KG1 (cell line): Measurements from ENCODE around the gene MGAT5B.

Source experiments
- DNase-seq: peaks from one replicate; lab custom pipeline; 2025; lab: John Stamatoyannopoulos, UW

Gene MGAT5B

GRCh38 chr17:76905036-76905435, 36.8 kb downstream of the MGAT5B start:
- DNase-seq, result no peak

DNA sequence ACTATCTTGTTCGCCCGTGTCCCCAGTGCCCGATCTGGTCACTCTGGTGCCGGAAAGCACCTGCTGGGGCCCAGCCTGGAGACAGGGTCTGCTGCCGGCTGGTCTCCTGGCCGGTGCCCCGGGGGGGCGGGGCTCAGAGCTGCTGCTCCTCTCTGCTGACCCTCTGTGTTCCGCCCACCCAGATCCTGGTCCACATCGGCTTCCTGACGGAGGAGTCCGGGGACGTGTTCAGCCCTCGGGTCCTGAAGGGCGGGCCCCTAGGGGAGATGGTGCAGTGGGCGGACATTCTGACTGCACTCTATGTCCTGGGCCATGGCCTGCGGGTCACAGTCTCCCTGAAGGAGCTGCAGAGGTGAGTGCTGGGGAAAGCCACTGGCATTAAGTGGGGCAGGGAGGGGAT, 37.6 kb downstream of the MGAT5B start:
- no peak for DNase-seq

DNA sequence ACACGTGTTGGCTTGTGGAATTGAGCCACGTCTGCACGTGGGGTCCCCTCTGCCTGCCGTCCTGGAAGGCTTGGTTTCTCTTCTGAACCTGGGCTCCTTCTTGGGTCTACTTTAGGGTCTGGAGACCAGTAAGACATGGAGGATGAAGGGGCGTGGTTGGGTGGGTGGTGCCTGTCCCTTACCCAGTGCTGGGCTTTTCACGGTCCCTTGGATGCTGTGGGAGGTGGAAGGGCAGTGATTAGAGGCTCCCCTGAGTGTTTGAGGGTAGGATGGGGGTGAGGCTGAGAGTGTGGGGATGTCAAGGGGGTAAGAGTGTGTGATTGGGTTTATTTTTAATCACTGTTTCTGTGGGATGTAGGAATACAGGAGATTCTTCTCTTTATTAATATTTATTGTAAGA, 38.3 kb downstream of the MGAT5B start:
- no peak for DNase-seq

DNA sequence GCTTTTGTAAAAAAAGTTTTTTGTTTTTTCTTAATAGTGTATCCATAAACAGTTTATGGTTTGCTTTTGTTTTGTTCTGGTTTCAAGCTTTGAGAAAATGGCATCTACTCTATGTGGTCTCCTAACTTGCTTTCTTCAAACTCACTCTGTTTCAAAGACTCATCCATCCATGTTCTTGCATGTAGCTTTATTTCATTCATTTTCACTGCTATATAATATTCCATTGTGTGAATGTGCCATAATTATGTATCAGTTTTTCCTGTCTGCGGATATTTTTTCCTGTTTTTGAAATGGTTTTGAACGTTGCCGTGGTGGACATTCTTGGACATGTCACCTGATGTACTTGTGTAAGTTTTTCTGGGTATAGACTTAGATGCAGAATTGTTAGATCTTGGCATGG, 39.1 kb downstream of the MGAT5B start:
- DNase-seq, result no peak

DNA sequence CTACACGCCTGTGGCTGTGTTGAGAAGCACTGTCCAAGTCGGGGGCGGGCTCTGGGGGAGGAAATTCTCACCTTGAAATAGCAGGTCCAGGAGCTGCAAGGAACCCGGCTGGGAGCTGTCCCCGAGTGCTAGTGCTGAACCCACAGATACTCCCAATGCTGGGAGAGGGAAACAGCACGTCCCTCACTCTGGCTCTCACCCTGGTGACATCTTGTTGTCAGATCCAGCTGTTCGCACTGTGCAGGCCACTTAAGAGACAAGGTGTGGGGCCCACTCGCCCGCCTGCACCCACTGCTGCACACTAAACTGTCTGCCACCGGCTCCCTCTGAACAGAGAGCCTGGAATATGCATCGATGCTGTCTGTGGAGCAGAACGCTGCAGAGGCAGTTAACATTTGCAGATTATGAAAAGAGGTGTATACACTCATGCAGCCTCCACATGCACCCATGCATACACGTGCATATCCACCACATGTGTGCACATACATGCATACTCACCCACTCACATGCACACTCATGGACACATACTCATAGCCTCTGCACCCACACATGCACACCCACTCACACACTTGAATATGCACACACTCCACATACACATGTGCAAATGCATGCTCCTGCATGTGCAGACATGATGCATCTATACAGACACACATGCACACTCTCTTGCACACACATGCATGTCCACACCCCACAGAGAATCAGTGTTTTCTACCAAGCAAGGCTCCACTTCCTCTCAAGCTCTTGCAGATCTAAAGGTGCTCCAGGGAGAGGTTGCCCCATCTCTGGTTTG, 42.0 kb downstream of the MGAT5B start:
- DNase-seq, result no peak

DNA sequence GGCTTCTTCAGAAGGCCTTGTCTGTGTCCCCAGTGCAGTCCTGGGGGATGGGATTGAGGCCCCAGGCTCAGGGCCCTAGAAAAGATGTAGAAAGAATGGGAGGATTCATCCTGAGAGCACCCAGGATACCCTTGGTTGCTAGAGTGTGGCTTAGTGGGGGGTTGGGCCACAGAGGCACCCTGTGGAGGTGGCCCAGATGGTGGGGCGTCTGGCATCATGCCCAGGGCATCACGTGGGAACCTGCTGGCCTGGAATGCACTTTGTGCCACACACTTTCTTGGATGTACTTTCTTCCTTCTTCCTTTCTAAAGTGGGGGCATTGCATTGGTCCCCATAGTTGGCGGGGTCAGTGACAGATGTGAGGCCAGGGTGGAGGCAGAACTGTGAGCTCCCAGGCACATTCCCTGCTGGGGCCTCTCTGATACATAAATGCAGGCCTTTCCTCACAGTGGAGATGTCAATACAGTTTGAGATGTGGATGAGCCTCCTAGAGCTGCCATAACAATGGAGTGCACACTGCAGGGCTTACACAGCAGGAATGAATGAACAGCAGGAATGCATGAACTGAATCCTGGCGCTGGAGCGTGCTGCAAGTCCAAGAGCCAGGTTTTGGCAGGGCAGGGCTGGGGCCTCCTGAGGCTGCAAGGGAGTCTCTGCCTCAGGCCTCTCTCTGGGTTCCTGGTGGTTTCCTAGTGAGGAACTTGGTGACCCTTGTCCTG, 43.3 kb downstream of the MGAT5B start:
- DNase-seq, result no peak

GRCh38 chr17:76912421-76913164, 44.4 kb downstream of the MGAT5B start:
- no peak for DNase-seq

DNA sequence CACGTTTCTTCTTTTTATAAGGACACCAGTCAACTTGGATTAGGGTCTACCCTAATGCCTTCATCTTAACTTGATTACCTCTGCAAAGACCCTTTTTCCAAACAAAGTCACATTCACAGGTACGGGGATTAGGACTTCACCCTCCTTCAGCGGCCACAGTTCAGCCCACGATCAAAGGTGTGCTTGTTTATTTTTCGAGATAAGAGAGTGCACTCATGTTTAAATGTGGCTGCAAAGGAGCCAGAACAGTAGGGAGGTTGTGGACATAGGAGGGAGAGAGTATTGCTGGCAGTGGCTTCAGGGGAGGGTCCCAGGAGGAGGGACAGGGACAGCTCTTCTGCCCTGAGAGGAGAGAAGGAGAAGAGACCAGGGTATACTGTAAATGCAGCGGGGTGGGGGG, 46.7 kb downstream of the MGAT5B start:
- no peak for DNase-seq

GRCh38 chr17:76915840-76916510, 47.8 kb downstream of the MGAT5B start:
- DNase-seq, result no peak

GRCh38 chr17:76917829-76918228, 49.6 kb downstream of the MGAT5B start:
- DNase-seq, result no peak

DNA sequence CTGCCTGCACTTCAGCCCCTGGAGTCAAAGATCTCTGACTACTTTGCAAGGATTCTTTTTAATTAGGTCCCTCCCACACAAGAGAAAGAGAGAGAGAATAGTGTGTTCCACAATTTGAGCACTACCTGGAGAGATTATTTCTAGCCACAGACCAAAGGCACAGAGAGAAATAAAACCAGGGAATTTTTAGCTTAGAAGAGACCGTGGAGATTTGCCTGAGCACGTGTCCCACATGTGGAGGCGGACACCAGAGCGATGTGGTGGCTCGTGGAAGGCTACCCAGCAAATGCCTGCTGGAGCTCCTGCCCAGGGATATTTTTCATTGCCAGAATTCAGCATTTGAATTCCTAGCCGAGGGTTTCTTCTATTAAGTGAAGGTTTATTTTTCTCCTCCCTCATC, 50.6 kb downstream of the MGAT5B start:
- no peak for DNase-seq

DNA sequence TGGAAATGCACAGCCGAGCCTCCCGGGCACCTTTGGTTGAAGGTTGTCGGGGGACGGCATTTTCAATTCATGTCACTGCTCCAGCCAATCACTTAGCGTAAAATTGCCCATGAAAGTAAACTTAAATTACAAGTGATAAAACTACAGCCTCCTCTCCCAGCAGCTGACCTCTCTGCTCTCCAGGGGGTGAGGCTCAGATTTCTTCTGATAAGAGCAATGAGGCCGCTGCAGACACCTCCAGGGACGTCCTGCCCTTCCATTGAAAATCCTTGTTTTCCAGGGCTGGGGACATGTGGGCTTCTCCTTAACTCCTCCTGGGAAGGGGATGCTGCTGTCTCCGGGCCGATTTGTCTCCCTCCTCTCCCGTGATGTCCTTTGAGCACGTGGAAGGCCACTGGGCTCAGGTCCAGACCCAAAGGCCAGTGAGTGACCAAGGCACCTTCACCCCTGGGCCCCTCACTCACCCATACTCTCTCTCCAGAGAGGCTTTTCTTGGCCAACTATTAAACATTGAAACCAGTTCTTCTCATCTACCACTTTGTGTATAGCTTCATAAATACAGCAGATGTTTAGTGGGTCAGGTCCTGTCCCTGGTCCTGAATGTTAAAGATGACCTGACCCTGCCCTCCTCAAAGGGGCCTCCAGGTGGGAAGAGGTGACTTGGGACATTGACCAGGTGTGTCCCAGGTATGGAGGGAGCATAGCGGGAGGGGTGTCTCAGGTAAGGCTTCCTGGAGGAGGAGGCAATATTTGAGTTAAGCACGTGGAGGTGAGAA, 52.3 kb downstream of the MGAT5B start:
- no peak for DNase-seq

DNA sequence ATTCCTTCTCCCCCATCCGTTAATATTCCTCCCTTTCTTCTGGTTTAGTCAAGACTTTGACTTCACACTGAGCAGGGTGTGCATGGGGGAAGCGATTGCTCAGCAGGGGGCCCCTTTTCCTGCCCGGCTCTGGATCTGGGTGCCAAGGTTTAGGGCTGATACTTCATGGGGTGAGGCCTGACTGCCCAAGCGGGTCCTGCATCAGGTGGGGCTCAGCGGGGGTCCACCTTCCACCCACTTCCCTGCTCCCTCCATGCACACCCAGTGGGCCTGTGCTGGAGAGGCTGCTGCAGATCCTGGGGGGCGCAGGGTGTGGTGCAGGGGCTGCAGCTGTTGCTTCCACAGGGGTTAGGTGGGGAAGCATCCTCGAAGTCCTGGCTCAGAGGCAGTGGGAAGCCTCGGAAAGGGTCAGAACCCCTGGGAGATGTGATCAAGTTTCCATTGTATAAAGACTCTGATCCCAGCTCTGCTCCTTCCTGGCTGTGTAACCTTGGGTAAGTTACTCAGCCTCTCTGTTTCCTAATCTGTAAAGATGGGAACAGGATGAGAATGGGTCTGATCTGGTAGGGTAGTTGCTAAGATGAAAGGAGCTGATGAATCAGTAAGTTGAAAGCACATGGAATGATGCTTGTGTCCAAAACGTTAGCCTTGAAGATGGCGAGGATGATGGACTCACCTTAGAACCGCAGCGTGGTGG, 53.3 kb downstream of the MGAT5B start:
- no peak for DNase-seq

GRCh38 chr17:76922084-76922483, 53.9 kb downstream of the MGAT5B start:
- no peak for DNase-seq

- DNase-seq, result no peak
These were observed 54.8 kb downstream of the MGAT5B start for GRCh38 chr17:76922967-76923366.

DNA sequence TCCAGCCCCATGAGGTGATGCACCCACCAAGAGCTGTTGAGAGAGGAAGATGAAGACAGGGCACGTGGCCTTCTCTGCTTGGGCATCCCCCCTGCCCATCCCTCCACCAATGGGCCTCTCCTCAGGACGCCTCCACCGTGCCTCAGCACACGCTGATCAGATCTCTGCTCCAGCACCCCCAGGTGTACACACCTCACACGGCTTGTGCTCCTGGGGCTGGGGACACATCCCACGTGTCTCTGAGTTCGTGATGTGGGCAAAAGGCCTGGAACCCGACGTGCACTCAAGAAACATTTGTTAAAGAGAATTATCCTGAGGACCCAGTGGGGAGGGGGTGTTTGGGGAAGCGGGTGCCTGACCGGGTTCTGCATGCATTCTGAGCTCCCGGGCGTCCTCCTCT, 55.3 kb downstream of the MGAT5B start:
- no peak for DNase-seq

- no peak for DNase-seq
These were observed 56.4 kb downstream of the MGAT5B start for GRCh38 chr17:76924345-76925342.

GRCh38 chr17:76925441-76925891, 57.3 kb downstream of the MGAT5B start:
- no peak for DNase-seq

DNA sequence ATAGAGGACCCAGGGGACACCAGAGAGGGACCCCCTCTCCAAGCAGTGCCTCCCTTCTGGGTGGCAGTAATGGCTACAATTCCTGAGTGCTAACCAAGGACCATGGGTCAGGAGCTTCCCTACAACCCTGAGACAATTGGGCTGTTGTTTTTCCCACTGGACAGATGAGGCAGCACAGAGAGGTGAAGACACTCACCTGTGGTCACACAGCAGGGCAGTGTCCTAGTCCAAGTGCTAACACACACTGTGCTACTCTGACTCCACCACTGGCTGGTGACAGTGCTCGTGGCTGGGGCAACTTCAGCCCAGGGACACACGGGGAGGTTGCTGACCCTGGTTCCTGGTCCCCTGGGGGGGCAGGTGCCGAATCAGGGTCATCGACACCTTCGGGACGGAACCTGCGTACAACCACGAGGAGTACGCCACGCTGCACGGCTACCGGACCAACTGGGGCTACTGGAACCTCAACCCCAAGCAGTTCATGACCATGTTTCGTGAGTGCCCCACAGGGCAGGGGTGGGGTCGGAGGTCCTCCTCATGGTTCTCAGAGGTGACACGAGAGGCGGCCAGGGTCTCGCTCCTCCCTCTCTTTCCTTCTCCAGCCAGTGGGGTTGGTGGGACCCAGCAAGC, 58.1 kb downstream of the MGAT5B start:
- no peak for DNase-seq
